ENCODE data around the gene RINL. TPM values are rescaled to one million over a fixed set of nuclear protein-coding genes. Genes with fewer than 3 reads are reported as not detected.
A peak's percentile ranks its signal among the peaks of the same experiment; 100 is the strongest.

RINL gene
- polyA plus RNA-seq, 1 of the 3 experiments (the other 2 are of a cell fraction) = 3.8 TPM

DNA sequence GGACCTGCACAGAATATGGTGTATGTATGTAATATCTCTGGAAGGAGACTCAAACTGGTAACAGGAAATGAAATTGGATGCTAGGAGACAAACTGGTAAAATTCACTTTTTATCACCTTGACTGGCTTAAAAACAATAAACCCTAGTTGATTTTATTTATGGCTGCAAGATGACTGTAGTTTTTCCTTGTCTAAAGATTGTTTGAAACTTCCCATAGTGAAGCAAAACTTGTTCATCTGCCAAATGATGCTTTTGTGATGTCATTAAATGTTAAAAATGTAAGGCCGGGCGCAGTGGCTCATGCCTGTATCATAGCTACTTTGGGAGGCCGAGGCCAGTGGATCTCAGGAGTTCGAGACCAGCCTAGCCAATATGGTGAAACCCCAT is 44.0 kb downstream of the RINL start (continued):
- TF ChIP-seq RXRA (IDR thresholded peaks at IDR 0.05; ENCODE audit: borderline replicate concordance, low read depth) (no peak), GABPA (IDR thresholded peaks at IDR 0.05; ENCODE audit: low read depth) (no peak), CHD2 (IDR thresholded peaks at IDR 0.05; ENCODE audit: low read length, partially characterized antibody) (no peak), TAF1 (IDR thresholded peaks at IDR 0.05; ENCODE audit: borderline replicate concordance, low read depth, low read length) (no peak), FOXM1 (IDR thresholded peaks at IDR 0.05; ENCODE audit: low read depth) (no peak), NRF1 (IDR thresholded peaks at IDR 0.05; ENCODE audit: low read depth, low read length) (no peak), FOSL2 (IDR thresholded peaks at IDR 0.05; ENCODE audit: borderline replicate concordance, low read depth) (no peak)

DNA sequence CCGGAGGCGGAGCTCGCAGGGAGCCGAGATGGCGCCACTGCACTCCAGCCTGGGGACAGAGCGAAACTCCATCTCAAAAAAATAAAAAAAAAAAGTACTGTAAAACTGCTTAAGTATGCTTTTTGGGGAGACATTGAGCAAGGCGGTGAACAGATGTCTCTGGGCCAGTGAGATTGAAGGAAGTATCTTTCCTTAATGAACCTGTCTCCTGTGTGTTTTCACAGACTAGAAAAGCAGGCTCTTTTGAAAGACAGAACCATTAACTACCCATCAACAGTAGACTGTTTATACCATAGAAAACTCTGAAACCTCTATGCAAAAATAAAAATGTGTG is 45.0 kb downstream of the RINL start:
- H3K4me1 ChIP-seq (ENCODE audit: control insufficient read depth in 1 of 2, insufficient read depth in 2 of 2, low read depth in 1 of 2, low read length in 1 of 2) = peaks cover 24 to 54% of the 10 kb centered on the region in 2 experiments; a peak in 3 of 4 replicates
- no peak overlapping the region for H3K4me2 ChIP-seq
- no peak overlapping the region for H2AFZ ChIP-seq (ENCODE audit: low read depth)
- 96% methylated on average over 7 of the region's 7 CpGs for WGBS (ENCODE audit: low lambda C conversion rate)
- H3K9me2 ChIP-seq = no peaks in the 10 kb centered on the region
- H3K4me3 ChIP-seq (ENCODE audit: low read depth in 2 of 2, low read length in 1 of 2) = no peak overlapping the region
- peaks cover 8% of the 10 kb centered on the region; the same call in 1 of the 2 replicates for H4K20me1 ChIP-seq (ENCODE audit: insufficient read depth)
- no peak for TF ChIP-seq USF2 (IDR thresholded peaks at IDR 0.05; ENCODE audit: borderline replicate concordance, low read depth, low read length)
- no peak for TF ChIP-seq TAF1 (IDR thresholded peaks at IDR 0.05; ENCODE audit: borderline replicate concordance, low read depth, low read length)
- TF ChIP-seq RAD21 (IDR thresholded peaks at IDR 0.05; ENCODE audit: low read length) = no peak
- no peak for TF ChIP-seq CHD2 (IDR thresholded peaks at IDR 0.05; ENCODE audit: low read length, partially characterized antibody)
- TF ChIP-seq, protein P1, sequence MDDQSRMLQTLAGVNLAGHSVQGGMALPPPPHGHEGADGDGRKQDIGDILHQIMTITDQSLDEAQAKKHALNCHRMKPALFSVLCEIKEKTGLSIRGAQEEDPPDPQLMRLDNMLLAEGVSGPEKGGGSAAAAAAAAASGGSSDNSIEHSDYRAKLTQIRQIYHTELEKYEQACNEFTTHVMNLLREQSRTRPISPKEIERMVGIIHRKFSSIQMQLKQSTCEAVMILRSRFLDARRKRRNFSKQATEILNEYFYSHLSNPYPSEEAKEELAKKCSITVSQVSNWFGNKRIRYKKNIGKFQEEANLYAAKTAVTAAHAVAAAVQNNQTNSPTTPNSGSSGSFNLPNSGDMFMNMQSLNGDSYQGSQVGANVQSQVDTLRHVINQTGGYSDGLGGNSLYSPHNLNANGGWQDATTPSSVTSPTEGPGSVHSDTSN (IDR thresholded peaks at IDR 0.05) = no peak
- TF ChIP-seq RXRA (IDR thresholded peaks at IDR 0.05; ENCODE audit: borderline replicate concordance, low read depth) = no peak
- TF ChIP-seq TEAD4 (IDR thresholded peaks at IDR 0.05; ENCODE audit: borderline replicate concordance, insufficient read depth) = no peak
- TF ChIP-seq NFIC (IDR thresholded peaks at IDR 0.05; ENCODE audit: borderline replicate concordance) = no peak
- no peak for TF ChIP-seq FOXJ3 (CRISPR knock-in tag; IDR thresholded peaks at IDR 0.05)
- TF ChIP-seq, protein P2, sequence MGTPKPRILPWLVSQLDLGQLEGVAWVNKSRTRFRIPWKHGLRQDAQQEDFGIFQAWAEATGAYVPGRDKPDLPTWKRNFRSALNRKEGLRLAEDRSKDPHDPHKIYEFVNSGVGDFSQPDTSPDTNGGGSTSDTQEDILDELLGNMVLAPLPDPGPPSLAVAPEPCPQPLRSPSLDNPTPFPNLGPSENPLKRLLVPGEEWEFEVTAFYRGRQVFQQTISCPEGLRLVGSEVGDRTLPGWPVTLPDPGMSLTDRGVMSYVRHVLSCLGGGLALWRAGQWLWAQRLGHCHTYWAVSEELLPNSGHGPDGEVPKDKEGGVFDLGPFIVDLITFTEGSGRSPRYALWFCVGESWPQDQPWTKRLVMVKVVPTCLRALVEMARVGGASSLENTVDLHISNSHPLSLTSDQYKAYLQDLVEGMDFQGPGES (IDR thresholded peaks at IDR 0.05; ENCODE audit: low read depth, low read length) = no peak
- no peak for TF ChIP-seq SIN3A (IDR thresholded peaks at IDR 0.05; ENCODE audit: borderline replicate concordance, low read depth, low read length)
- TF ChIP-seq POLR2AphosphoS5 (IDR thresholded peaks at IDR 0.05; ENCODE audit: low read depth, low read length) = no peak
- TF ChIP-seq ELF1 (IDR thresholded peaks at IDR 0.05) = no peak
- no peak for TF ChIP-seq SMC3 (IDR thresholded peaks at IDR 0.05; ENCODE audit: low read depth, low read length)
- no peak for TF ChIP-seq FOSL2 (IDR thresholded peaks at IDR 0.05; ENCODE audit: borderline replicate concordance, low read depth)
- no peak for TF ChIP-seq EP300 (IDR thresholded peaks at IDR 0.05; ENCODE audit: borderline replicate concordance in 1 of 2, low read depth in 1 of 2, low read length in 1 of 2)
- no peak for TF ChIP-seq MEF2A (IDR thresholded peaks at IDR 0.05; ENCODE audit: borderline replicate concordance, low read depth)
- no peak for TF ChIP-seq MXI1 (IDR thresholded peaks at IDR 0.05; ENCODE audit: low read depth, low read length)
- no peak for TF ChIP-seq USF1 (IDR thresholded peaks at IDR 0.05; ENCODE audit: borderline replicate concordance, low read depth)
- no peak for TF ChIP-seq TCF12 (IDR thresholded peaks at IDR 0.05)
- POLR2A ChIA-PET = interaction anchor here (1.3 to 2.3 kb wide), 2 partner anchors 8 kb away, joined by 3 to 6 read pairs; no protein-coding TSS in a partner anchor
- peak overlapping the region in 1 of 2 experiments; percentile 27; a peak in 1 of 4 replicates for H3K27ac ChIP-seq (ENCODE audit: low read depth in 2 of 2, low read length in 1 of 2)
- H3K79me2 ChIP-seq (ENCODE audit: insufficient read depth) = peaks cover 21% of the 10 kb centered on the region; the same call in 1 of the 2 replicates
- CTCF ChIA-PET = no interaction called here
- H3F3A ChIP-seq (replicated peaks; ENCODE audit: insufficient read depth) = peaks cover 64% of the 10 kb centered on the region
- H3K9ac ChIP-seq = no peak overlapping the region
- H3K9me3 ChIP-seq = no peaks in the 10 kb centered on the region
- no peak for DNase-seq
- no peaks in the 10 kb centered on the region for H3K27me3 ChIP-seq (ENCODE audit: insufficient read depth)
- peaks cover 15 to 30% of the 10 kb centered on the region in 2 experiments for H3K36me3 ChIP-seq (replicated peaks in 1 of 2; ENCODE audit: control insufficient read depth in 1 of 2, insufficient read depth in 2 of 2, low read length in 1 of 2)
